Astrocyte of the spinal cord (primary cell): Measurements from ENCODE around the gene TRRAP.

Experiments
- DNase-seq: peaks from one replicate; pipeline ENCODE4 v3.0.0; 2011; ENCODE audit warnings: low read depth, low spot score
- H3K4me3 ChIP-seq: 2 replicates; pipeline ENCODE4 v1.5.1; 2011; ENCODE audit warnings: low read depth, mild to moderate bottlenecking, low read length, moderate library complexity
- in situ Hi-C: cut with HindIII; loops from 2 replicates; pipeline ENCODE4 v1.10.0; 2017; ENCODE audit warnings: low sequenced_read_pairs
- TF ChIP-seq, protein P1 (sequence below): IDR thresholded peaks from 2 replicates; pipeline ENCODE4 v1.5.1; 2012; ENCODE audit warnings: low read depth, mild to moderate bottlenecking, low read length, inconsistent platforms

The TRRAP gene

DNA sequence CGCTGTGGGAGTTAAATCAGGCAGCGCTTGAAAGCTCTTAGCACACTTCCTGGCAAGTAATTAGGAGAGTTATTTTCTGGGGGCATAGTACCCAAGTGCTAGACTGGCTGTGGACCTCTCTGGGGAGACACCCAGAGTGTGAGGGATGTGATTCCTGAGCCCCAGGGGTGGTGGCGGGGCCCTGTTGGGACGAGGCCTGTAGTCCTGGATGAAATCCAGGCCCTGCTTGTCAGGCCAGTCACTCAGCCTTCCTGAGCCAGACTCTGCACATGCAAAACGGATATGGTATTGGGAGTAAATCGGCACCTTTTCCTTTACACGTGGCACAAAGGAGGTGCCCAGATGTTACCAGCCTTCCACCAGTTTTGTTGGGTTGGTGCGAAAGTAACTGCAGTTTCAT, 31.2 kb downstream of the TRRAP start:
- no peak for DNase-seq
- TF ChIP-seq, protein P1, sequence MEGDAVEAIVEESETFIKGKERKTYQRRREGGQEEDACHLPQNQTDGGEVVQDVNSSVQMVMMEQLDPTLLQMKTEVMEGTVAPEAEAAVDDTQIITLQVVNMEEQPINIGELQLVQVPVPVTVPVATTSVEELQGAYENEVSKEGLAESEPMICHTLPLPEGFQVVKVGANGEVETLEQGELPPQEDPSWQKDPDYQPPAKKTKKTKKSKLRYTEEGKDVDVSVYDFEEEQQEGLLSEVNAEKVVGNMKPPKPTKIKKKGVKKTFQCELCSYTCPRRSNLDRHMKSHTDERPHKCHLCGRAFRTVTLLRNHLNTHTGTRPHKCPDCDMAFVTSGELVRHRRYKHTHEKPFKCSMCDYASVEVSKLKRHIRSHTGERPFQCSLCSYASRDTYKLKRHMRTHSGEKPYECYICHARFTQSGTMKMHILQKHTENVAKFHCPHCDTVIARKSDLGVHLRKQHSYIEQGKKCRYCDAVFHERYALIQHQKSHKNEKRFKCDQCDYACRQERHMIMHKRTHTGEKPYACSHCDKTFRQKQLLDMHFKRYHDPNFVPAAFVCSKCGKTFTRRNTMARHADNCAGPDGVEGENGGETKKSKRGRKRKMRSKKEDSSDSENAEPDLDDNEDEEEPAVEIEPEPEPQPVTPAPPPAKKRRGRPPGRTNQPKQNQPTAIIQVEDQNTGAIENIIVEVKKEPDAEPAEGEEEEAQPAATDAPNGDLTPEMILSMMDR, result no peak
- H3K4me3 ChIP-seq, result no peak overlapping the region
- in situ Hi-C loops, result no loop called here

DNA sequence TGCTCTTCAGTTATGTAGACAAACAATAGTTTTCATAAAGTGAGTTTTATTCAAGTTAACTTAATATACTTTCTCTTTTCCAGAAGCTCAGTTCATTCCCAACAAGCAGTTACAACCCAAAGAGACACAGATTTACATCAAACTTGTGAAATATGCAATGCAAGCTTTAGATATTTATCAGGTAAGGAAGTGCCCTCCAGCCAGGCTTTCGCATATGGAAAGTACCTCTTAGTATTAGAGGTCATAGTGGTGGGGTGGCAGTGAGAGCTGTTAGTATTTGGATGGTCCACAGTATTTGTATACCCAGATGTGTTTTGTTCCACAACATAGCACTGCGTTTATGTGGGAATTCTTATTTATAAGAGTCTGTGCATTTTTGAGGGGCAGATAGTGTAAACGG, 32.1 kb downstream of the TRRAP start:
- in situ Hi-C loops, result no loop called here
- TF ChIP-seq, protein P1, result no peak
- DNase-seq, result no peak
- no peak overlapping the region for H3K4me3 ChIP-seq

GRCh38 chr7:98911916-98912315, 33.6 kb downstream of the TRRAP start:
- TF ChIP-seq, protein P1, result no peak
- DNase-seq, result no peak
- H3K4me3 ChIP-seq, result no peak overlapping the region
- in situ Hi-C loops, result no loop called here

DNA sequence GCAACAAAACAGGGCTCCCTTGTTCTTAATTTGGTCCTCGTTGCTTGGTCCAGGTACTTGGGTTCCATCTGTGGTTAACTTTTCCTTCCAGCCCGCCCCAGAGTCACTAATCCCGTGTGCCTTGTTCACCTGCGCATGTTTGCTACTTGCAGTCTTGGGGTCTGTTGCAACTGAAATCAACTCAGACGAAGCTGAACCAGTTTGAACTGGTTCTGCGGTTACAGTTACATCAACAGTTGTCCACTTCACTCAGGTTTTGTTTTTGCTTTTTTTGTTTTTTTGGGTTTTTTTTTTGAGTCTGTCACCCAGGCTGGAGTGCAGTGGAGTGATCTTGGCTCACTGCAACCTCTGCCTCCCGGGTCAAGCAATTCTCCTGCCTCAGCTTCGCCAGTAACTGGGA, 34.7 kb downstream of the TRRAP start:
- DNase-seq, result no peak
- in situ Hi-C loops, result no loop called here
- no peak overlapping the region for H3K4me3 ChIP-seq
- TF ChIP-seq, protein P1, result no peak

DNA sequence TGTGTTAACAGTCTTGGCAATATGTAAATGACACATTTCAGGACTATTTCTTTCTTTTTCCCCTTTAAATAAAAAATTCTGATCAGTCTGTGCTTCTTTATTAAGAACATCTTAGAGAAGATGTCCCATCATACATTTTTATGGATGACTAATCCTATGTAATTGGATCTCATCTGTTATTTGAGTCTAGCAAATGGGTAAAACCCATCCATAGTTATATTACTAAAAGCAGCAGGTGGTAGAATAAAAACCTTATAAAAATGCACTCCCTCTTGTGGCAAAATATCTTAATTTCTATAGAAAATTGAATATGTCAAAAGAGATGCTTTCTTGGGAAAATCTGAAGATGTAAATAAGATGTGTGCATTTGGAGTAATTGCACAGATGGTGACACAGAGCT, 35.3 kb downstream of the TRRAP start:
- in situ Hi-C loops, result no loop called here
- DNase-seq, result peak; percentile 39
- no peak overlapping the region for H3K4me3 ChIP-seq
- TF ChIP-seq, protein P1, result no peak

- no peak for DNase-seq
- in situ Hi-C loops, result no loop called here
- TF ChIP-seq, protein P1, result no peak
These were observed 39.0 kb downstream of the TRRAP start for GRCh38 chr7:98917331-98917730.

DNA sequence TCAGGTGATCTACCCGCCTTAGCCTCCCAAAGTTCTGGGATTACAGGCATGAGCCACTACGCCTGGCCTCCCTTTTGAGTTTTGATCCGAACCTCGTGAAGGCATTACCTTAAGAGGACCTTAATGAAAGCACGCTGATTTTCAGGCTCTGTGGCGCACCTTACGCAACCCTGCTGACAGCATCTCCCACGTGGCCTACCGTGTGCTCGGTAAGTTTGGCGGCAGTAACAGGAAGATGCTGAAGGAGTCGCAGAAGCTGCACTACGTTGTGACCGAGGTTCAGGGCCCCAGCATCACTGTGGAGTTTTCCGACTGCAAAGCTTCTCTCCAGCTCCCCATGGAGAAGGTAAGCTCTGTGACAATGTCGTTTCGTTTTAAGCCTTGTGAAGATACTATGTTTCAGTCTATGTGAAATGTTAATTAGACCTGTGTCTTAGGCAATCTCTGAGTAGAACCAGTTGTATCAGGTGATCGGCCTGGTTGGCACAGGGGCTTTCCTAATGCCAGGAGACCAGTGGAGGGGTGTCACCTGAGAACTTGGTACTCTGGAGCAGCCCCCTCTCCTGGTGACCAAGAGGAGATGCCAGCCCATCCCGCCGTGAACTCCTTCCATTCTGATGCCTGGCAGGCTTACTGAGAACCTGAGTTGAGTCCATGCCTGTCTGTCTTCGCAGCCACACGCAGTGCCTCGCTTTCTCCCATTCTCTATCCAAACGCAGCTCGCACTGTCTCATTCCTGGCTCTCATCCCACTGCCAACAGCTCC, 43.5 kb downstream of the TRRAP start:
- TF ChIP-seq, protein P1, result peak; percentile 18
- no peak overlapping the region for H3K4me3 ChIP-seq
- in situ Hi-C loops, result no loop called here
- no peak for DNase-seq

More at GRCh38 chr7:98917331-98917730, 39.0 kb downstream of the TRRAP start:
- H3K4me3 ChIP-seq, result no peak overlapping the region
